Measurements from ENCODE around the gene LONP1. TPM values are rescaled to one million over a fixed set of nuclear protein-coding genes. Genes with fewer than 3 reads are reported as not detected.

LONP1 gene
- total RNA-seq, 1 experiment from 2014 or later: 180 TPM

DNA sequence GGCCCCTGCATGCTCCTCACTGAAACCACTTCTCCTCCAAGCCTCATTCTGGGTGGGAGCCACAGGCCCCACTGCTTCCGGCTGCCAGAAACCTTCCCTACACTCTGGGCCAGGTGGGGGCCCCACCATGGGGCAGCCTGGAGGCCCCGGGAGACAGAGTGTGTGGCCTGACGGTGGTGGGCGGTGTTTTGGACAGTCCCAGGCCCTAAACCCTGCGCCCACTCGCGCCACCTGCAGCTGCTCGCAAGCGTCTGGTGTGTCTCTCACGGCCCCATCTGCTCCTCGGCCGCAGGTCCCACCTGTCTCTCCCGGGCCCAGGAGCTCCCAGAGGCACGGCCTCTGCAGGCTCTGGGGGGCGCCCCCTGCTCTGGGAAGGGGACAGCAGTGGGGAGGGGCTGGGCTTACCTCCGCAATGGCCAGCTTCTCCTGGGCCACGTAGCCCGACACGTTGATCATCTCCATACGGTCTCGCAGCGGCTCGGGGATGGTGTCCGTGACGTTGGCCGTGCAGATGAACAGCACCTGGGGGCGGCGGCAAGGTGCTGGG, 24.2 kb downstream of the LONP1 start:
- Histone ChIP-seq H3K9ac (ENCODE audit: low read length) (no peak overlapping the region), H2AFZ (ENCODE audit: low read depth, low read length, poor library complexity, severe bottlenecking) (no peak overlapping the region), H4K20me1 (ENCODE audit: insufficient read depth) (peaks cover 17% of the 10 kb centered on the region; the same call in 1 of the 2 replicates), H3K9me2 (ENCODE audit: insufficient read depth) (no peaks in the 10 kb centered on the region), H3K4me3 (replicated peaks in 1 of 2; ENCODE audit: low read depth in 1 of 2, low read length in 2 of 2) (no peak overlapping the region), H3K9me3 (ENCODE audit: control insufficient read depth in 1 of 2, insufficient read depth in 1 of 2, low read depth in 1 of 2, low read length in 2 of 2) (no peaks in the 10 kb centered on the region), H3K27ac (ENCODE audit: low read depth, low read length) (no peak overlapping the region), H3K27me3 (ENCODE audit: insufficient read depth, low read length) (no peaks in the 10 kb centered on the region), H3K4me1 (ENCODE audit: control insufficient read depth in 1 of 2, insufficient read depth in 2 of 2, low read length in 2 of 2) (peaks cover 4 to 20% of the 10 kb centered on the region in 2 experiments; a peak in 2 of 4 replicates), H3K36me3 (ENCODE audit: control insufficient read depth in 1 of 2, insufficient read depth in 2 of 2, low read length in 2 of 2) (peaks cover 20 to 67% of the 10 kb centered on the region in 2 experiments; a peak in 3 of 4 replicates), H3K79me2 (ENCODE audit: insufficient read depth, low read length) (peaks cover 54% of the 10 kb centered on the region), H3K4me2 (ENCODE audit: low read length) (no peak overlapping the region)
- intact Hi-C loops (cut with micrococcal nuclease): no loop called here
- CTCF ChIA-PET: no interaction called here
- RAD21 ChIA-PET (ENCODE audit: low non-redundant PET in 1 of 2, low total read pairs in 2 of 2, uncharacterized antibody in 2 of 2, unreplicated experiment in 2 of 2): no interaction called here
- POLR2A ChIA-PET: no interaction called here
- TF ChIP-seq ELF1 (IDR thresholded peaks at IDR 0.05; ENCODE audit: borderline replicate concordance, low read depth) (no peak), EGR1 (IDR thresholded peaks at IDR 0.05; ENCODE audit: low read depth) (no peak), FOSL1 (IDR thresholded peaks at IDR 0.05; ENCODE audit: low read depth) (no peak), REST (IDR thresholded peaks at IDR 0.05; ENCODE audit: low read depth) (no peak), ZNF274 (IDR thresholded peaks at IDR 0.05; ENCODE audit: low read depth, low read length) (no peak), TCF7L2 (IDR thresholded peaks at IDR 0.05; ENCODE audit: borderline replicate concordance, extremely low read depth, insufficient read depth, insufficient read length) (no peak), ATF3 (IDR thresholded peaks at IDR 0.05) (no peak), JUND (IDR thresholded peaks at IDR 0.05) (no peak), SRF (IDR thresholded peaks at IDR 0.05; ENCODE audit: low read depth) (no peak)
- TF ChIP-seq, protein P1, sequence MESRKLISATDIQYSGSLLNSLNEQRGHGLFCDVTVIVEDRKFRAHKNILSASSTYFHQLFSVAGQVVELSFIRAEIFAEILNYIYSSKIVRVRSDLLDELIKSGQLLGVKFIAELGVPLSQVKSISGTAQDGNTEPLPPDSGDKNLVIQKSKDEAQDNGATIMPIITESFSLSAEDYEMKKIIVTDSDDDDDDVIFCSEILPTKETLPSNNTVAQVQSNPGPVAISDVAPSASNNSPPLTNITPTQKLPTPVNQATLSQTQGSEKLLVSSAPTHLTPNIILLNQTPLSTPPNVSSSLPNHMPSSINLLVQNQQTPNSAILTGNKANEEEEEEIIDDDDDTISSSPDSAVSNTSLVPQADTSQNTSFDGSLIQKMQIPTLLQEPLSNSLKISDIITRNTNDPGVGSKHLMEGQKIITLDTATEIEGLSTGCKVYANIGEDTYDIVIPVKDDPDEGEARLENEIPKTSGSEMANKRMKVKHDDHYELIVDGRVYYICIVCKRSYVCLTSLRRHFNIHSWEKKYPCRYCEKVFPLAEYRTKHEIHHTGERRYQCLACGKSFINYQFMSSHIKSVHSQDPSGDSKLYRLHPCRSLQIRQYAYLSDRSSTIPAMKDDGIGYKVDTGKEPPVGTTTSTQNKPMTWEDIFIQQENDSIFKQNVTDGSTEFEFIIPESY (IDR thresholded peaks at IDR 0.05; ENCODE audit: extremely low read depth, insufficient replicate concordance, low read length): no peak
- DNase-seq (ENCODE audit: low read depth, low spot score) (no peak), ATAC-seq (no peak)
- BruUV-seq (replicated peaks): no TSS peak
